Panc1 (cell line): ENCODE measurements around the gene ITGBL1. TPM values are rescaled to one million over a fixed set of nuclear protein-coding genes. Genes with fewer than 3 reads are reported as not detected.

Source experiments
- ATAC-seq: fragments of 200-7000 bp; cut with Tn5 transposase; 2 replicates; pipeline ENCODE4 v1.9.1; 2020; ENCODE audit warnings: mild to moderate bottlenecking, moderate library complexity
- BruUV-seq: library from RNA; stranded (reverse); fragments of 400-500 nt; replicated peaks from 2 replicates; lab custom pipeline; 2021; lab: Mats Ljungman, UMichigan
- CTCF ChIA-PET: fragments of 300-600 bp; sonication (Branson Sonifier 250); formaldehyde crosslinking; loops from one replicate; lab custom pipeline; 2022; ENCODE audit warnings: antibody characterized with exemption; lab: Charles Lee
- POLR2A ChIA-PET: fragments of 300-600 bp; sonication (Branson Sonifier 250); formaldehyde crosslinking; loops from one replicate; lab custom pipeline; 2022; ENCODE audit warnings: antibody characterized with exemption; lab: Charles Lee
- DNase-seq: peaks from one replicate; pipeline ENCODE4 v3.0.0-alpha.2; 2010; ENCODE audit warnings: low read depth, low spot score
- H3K27ac ChIP-seq: 2 replicates; pipeline ENCODE4 v1.5.1; 2011; ENCODE audit warnings: mild to moderate bottlenecking, low read length, inconsistent platforms
- H3K27me3 ChIP-seq: fragments of 200-500 bp; sonication (Bioruptor generic); 2 replicates; pipeline ENCODE4 v1.6.0; 2014; ENCODE audit warnings: low read length, inconsistent platforms; ENCODE audit not compliant: control insufficient read depth, insufficient read depth
- H3K36me3 ChIP-seq: fragments of 200-500 bp; sonication (Bioruptor generic); 2 replicates; pipeline ENCODE4 v1.5.1; 2014; ENCODE audit warnings: inconsistent platforms, mild to moderate bottlenecking, low read length, moderate library complexity; ENCODE audit not compliant: control insufficient read depth, insufficient read depth
- H3K4me1 ChIP-seq: 2 replicates; pipeline ENCODE4 v1.5.1; 2011; ENCODE audit warnings: inconsistent platforms, mild to moderate bottlenecking, low read length, moderate library complexity; ENCODE audit not compliant: control insufficient read depth, insufficient read depth
- H3K4me3 ChIP-seq, 2 experiments: 2 replicates each; pipeline ENCODE4 v1.5.1; 2011 to 2012; ENCODE audit warnings: low read depth in 2 of 2, low read length in 2 of 2, mild to moderate bottlenecking in 2 of 2, inconsistent platforms in 1 of 2, moderate library complexity in 1 of 2
- H3K9me3 ChIP-seq: fragments of 200-500 bp; sonication (Bioruptor generic); 2 replicates; pipeline ENCODE4 v1.5.1; 2014; ENCODE audit warnings: low read depth, mild to moderate bottlenecking, inconsistent platforms, low read length, moderate library complexity; ENCODE audit not compliant: control insufficient read depth, insufficient read depth
- CTCF ChIP-seq: fragments of 450-650 bp; IDR thresholded peaks from 2 replicates; pipeline ENCODE4 v1.5.1; 2017; ENCODE audit warnings: mild to moderate bottlenecking
- POLR2AphosphoS5 ChIP-seq: IDR thresholded peaks from 2 replicates; pipeline ENCODE4 v1.6.1; 2012; ENCODE audit warnings: mild to moderate bottlenecking, low read depth, low read length, moderate library complexity
- REST ChIP-seq, 2 experiments: IDR thresholded peaks; 2 replicates each; pipeline ENCODE4 v1.6.1; 2011 to 2012; ENCODE audit warnings: low read depth in 2 of 2, control low read depth in 1 of 2, low read length in 1 of 2, mild to moderate bottlenecking in 1 of 2, moderate library complexity in 1 of 2; ENCODE audit not compliant: insufficient read depth in 1 of 2
- SIN3A ChIP-seq: IDR thresholded peaks from 2 replicates; pipeline ENCODE4 v1.6.1; 2012; ENCODE audit warnings: low read depth, mild to moderate bottlenecking, low read length, moderate library complexity, borderline replicate concordance; ENCODE audit not compliant: insufficient read depth
- TCF7L2 ChIP-seq: IDR thresholded peaks from 2 replicates; pipeline ENCODE4 v1.6.1; 2011; ENCODE audit warnings: mild to moderate bottlenecking, low read depth, low read length, inconsistent platforms
- in situ Hi-C: cut with HindIII; loops from 2 replicates; pipeline ENCODE4 v1.10.0; 2016; ENCODE audit warnings: low sequenced_read_pairs, low pct_unique_long_range_greater_than_20kb
- intact Hi-C: fragments of 100-400 bp; cut with micrococcal nuclease; formaldehyde crosslinking; loops from one replicate; pipeline ENCODE4 v1.10.0; 2022; ENCODE audit not compliant: unreplicated experiment
- total RNA-seq: library from RNA; stranded (reverse); gene quantifications from one replicate; pipeline ENCODE4 v1.2.1, GENCODE V29; 2021; ENCODE audit not compliant: unreplicated experiment

The ITGBL1 gene
- total RNA-seq, 1 experiment from 2014 or later, result 14.3 TPM

- H3K4me1 ChIP-seq, result no peaks in the 10 kb centered on the region
- intact Hi-C loops (no loop called here), in situ Hi-C loops (no loop called here)
- H3K27ac ChIP-seq, result no peak overlapping the region
- H3K36me3 ChIP-seq, result no peaks in the 10 kb centered on the region
- H3K27me3 ChIP-seq, result no peaks in the 10 kb centered on the region
- ATAC-seq, result no peak
- ChIA-PET POLR2A (no interaction called here), CTCF (no interaction called here)
- H3K4me3 ChIP-seq, result no peak overlapping the region
- BruUV-seq, result no TSS peak
- H3K9me3 ChIP-seq, result no peaks in the 10 kb centered on the region
- no peak for DNase-seq
- TF ChIP-seq TCF7L2, result no peak
- no peak for TF ChIP-seq REST (IDR thresholded peaks at IDR 0.05; ENCODE audit: insufficient read depth in 1 of 2, low read depth in 2 of 2, low read length in 1 of 2)
- TF ChIP-seq CTCF, result no peak
- no peak for TF ChIP-seq POLR2AphosphoS5
These were observed 274.2 kb downstream of the ITGBL1 start for GRCh38 chr13:101726681-101727080.

- ChIA-PET CTCF (no interaction called here), POLR2A (no interaction called here)
- in situ Hi-C loops, result no loop called here
- ATAC-seq, result no peak
- H3K4me1 ChIP-seq, result no peaks in the 10 kb centered on the region
- no peak for DNase-seq
- intact Hi-C loops, result no loop called here
- no peak overlapping the region for H3K27ac ChIP-seq
- no TSS peak for BruUV-seq
- H3K9me3 ChIP-seq, result no peaks in the 10 kb centered on the region
- H3K27me3 ChIP-seq, result no peaks in the 10 kb centered on the region
- H3K4me3 ChIP-seq, result no peak overlapping the region
- TF ChIP-seq REST (IDR thresholded peaks at IDR 0.05; ENCODE audit: insufficient read depth in 1 of 2, low read depth in 2 of 2, low read length in 1 of 2) (no peak), CTCF (no peak), TCF7L2 (no peak), SIN3A (no peak), POLR2AphosphoS5 (no peak)
- H3K36me3 ChIP-seq, result no peaks in the 10 kb centered on the region
These were observed 274.6 kb downstream of the ITGBL1 start for GRCh38 chr13:101727118-101727517.
